GM12801 (cell line): ENCODE results near the gene MVB12B.

ENCODE experiments used
- CTCF ChIP-seq: IDR thresholded peaks from one replicate; pipeline ENCODE4 v1.5.1; 2011; ENCODE audit warnings: control low read depth; ENCODE audit not compliant: insufficient read length; ENCODE audit errors: extremely low read depth

Gene MVB12B

GRCh38 chr9:126304971-126305320 lies 21.7 kb upstream of the MVB12B start:
- no peak for TF ChIP-seq CTCF

- no peak for TF ChIP-seq CTCF
Measured at GRCh38 chr9:126306071-126306647, 20.5 kb upstream of the MVB12B start.

GRCh38 chr9:126307322-126308061 lies 19.1 kb upstream of the MVB12B start:
- no peak for TF ChIP-seq CTCF

- no peak for TF ChIP-seq CTCF
Measured at GRCh38 chr9:126309427-126310189, 17.0 kb upstream of the MVB12B start.

GRCh38 chr9:126312584-126313551 lies 13.8 kb upstream of the MVB12B start:
- TF ChIP-seq CTCF, result no peak

GRCh38 chr9:126316085-126316655 lies 10.5 kb upstream of the MVB12B start:
- TF ChIP-seq CTCF, result no peak
